Measurements from ENCODE around the gene SLC9A3.

DNA sequence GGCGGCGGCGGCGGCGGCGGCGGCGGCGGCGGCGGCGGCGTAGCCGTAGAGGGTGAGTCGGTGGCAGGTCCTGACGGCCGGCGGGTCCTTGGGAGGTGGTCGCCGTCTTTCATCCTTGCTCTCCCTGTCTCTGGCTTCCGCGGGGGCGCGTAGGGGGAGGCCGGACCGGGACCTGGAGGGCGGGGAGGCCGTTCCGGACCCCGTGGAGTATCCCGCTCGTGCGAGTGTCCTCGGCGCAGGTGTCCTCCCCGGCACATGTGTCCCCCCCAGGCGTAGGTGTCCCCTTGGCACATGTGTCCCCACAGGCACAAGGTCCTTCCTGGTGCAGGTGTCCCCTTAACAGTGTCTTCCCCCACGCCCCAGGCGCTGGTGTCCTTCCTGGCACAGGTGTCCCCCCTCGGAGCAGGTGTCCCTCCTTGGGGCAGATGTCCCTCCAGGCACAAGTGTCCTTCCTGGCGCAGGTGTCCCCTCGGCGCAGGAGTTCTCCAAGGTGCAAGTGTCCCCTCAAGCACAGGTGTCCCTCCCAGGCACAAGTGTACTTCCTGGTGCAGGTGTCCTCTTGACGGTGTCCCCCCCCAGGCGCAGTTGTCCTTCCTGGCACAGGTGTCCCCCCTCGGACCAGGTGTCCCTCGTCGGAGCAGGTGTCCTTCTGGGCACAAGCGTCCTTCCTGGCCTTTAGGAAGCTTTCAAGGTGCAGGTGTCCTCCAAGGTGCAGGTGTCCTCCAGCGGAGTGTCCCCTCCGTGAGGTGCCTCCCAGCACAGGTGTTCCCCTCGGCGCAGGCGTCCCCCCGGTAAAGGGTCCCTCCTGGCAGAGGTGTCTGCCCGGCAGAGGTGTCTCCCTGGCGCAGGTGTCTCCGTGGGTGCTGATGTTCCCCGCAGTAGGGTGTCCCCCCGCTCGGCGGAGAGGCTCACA lies 80.8 kb downstream of the SLC9A3 start:
- TF ChIP-seq EP300 (IDR thresholded peaks at IDR 0.05) = no peak
- TF ChIP-seq, protein P1, sequence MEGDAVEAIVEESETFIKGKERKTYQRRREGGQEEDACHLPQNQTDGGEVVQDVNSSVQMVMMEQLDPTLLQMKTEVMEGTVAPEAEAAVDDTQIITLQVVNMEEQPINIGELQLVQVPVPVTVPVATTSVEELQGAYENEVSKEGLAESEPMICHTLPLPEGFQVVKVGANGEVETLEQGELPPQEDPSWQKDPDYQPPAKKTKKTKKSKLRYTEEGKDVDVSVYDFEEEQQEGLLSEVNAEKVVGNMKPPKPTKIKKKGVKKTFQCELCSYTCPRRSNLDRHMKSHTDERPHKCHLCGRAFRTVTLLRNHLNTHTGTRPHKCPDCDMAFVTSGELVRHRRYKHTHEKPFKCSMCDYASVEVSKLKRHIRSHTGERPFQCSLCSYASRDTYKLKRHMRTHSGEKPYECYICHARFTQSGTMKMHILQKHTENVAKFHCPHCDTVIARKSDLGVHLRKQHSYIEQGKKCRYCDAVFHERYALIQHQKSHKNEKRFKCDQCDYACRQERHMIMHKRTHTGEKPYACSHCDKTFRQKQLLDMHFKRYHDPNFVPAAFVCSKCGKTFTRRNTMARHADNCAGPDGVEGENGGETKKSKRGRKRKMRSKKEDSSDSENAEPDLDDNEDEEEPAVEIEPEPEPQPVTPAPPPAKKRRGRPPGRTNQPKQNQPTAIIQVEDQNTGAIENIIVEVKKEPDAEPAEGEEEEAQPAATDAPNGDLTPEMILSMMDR (IDR thresholded peaks at IDR 0.05) = no peak
